ENCODE results near the gene RHOBTB1. TPM values are rescaled to one million over a fixed set of nuclear protein-coding genes. Genes with fewer than 3 reads are reported as not detected.

The RHOBTB1 gene
- total RNA-seq, 1 experiment from 2014 or later = 2.5 TPM

DNA sequence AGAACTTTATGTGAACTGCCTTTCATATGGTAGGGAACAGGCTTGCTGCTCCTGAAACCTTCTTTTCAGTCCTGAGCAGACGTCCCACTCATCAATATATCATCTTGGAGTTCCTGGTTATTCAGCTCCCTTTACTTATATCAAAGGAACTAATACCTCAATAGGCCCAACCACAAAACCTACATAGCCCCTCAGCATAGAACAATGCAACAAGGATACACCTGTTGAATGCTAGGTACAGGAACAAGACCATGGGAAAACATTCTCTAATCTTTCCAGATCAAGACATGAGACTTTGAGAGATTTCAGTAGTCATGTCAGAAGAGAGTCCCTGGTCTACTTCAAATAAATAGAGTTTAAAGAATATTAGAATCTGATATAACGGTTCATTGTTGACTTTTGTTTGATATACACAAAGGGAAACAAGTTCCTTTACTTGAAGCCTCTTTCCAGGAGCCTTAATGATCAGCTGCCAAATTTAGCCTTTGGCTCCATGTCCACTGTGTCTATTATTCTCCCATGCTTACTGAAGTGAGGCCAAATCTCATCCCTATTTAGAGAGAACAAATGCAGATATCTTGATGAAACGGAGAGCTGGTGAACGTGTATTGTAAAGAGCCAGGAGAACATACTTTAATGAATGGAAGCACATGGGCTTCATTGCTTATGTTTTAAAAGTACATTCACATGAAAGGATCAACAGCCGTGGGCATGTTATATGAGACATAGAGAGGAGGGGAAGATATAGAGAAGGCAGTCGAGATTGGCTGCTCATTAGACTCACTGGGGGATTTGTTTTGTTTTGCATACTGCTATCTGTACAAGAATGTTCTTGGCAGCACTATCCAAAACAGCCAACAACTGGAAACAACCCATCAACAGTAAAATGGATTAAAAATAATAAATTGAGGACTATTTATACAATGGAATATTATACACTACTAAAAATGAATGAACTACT, 9.5 kb downstream of the RHOBTB1 start:
- Histone ChIP-seq H3K79me1 (ENCODE audit: insufficient read depth, low read depth, low read length, poor library complexity, severe bottlenecking) (no peaks in the 10 kb centered on the region), H3K4ac (ENCODE audit: low read depth, low read length) (no peak overlapping the region), H2BK120ac (ENCODE audit: low read depth, low read length, poor library complexity, severe bottlenecking) (no peak overlapping the region), H3K9me3 (ENCODE audit: control insufficient read depth, low read depth, low read length) (no peaks in the 10 kb centered on the region), H3K23ac (ENCODE audit: insufficient read length, low read depth, low read length) (no peak overlapping the region), H4K8ac (replicated peaks; ENCODE audit: insufficient read length, low read depth, low read length) (no peak overlapping the region), H2BK12ac (ENCODE audit: insufficient read length, low read depth, low read length) (no peak overlapping the region), H3K18ac (ENCODE audit: insufficient read length, low read depth, low read length) (no peak overlapping the region), H4K91ac (ENCODE audit: insufficient read length, low read depth, low read length) (no peak overlapping the region), H3T11ph (ENCODE audit: low read length) (no peak overlapping the region), H3K4me1 (ENCODE audit: insufficient read depth, low read length) (no peaks in the 10 kb centered on the region), H3K9ac (ENCODE audit: extremely low read depth, insufficient read length, low read length) (no peak overlapping the region), H2BK20ac (ENCODE audit: low read depth, low read length, poor library complexity, severe bottlenecking) (no peak overlapping the region), H2AK5ac (ENCODE audit: insufficient read length, low read length) (no peak overlapping the region), H3K14ac (ENCODE audit: insufficient read depth, low read length) (no peak overlapping the region), H3K56ac (ENCODE audit: insufficient read length, low read depth, low read length) (no peak overlapping the region), H2BK15ac (ENCODE audit: low read depth, low read length) (no peak overlapping the region), H3K27me3 (ENCODE audit: insufficient read depth, low read length) (no peaks in the 10 kb centered on the region), H2AFZ (ENCODE audit: low read length) (no peak overlapping the region), H3K27ac (ENCODE audit: insufficient read length, low read depth, low read length) (no peak overlapping the region), H3K23me2 (ENCODE audit: insufficient read length, low read depth, low read length, poor library complexity, severe bottlenecking) (no peaks in the 10 kb centered on the region), H2BK5ac (ENCODE audit: insufficient read length, low read length) (no peak overlapping the region), H3K79me2 (ENCODE audit: insufficient read depth, low read length) (no peaks in the 10 kb centered on the region), H4K20me1 (ENCODE audit: control insufficient read depth, insufficient read depth, insufficient read length) (no peaks in the 10 kb centered on the region), H4K5ac (ENCODE audit: insufficient read length, low read depth, low read length) (no peak overlapping the region), H3K4me2 (ENCODE audit: insufficient read depth, insufficient read length, low read length) (no peak overlapping the region)
- Mint-ChIP-seq H3K4me3 (no peak overlapping the region), H3K9me3 (no peaks in the 10 kb centered on the region), H3K36me3 (ENCODE audit: insufficient read depth in 1 of 3, low read depth in 3 of 3) (no peaks in the 10 kb centered on the region), H3K27ac (no peak overlapping the region), H3K27me3 (ENCODE audit: low read depth) (no peaks in the 10 kb centered on the region), H3K4me1 (peaks cover 0 to 2% of the 10 kb centered on the region in 2 experiments; a peak in 1 of 4 replicates)
- DNase-seq = no peak
- TF ChIP-seq, protein P1, sequence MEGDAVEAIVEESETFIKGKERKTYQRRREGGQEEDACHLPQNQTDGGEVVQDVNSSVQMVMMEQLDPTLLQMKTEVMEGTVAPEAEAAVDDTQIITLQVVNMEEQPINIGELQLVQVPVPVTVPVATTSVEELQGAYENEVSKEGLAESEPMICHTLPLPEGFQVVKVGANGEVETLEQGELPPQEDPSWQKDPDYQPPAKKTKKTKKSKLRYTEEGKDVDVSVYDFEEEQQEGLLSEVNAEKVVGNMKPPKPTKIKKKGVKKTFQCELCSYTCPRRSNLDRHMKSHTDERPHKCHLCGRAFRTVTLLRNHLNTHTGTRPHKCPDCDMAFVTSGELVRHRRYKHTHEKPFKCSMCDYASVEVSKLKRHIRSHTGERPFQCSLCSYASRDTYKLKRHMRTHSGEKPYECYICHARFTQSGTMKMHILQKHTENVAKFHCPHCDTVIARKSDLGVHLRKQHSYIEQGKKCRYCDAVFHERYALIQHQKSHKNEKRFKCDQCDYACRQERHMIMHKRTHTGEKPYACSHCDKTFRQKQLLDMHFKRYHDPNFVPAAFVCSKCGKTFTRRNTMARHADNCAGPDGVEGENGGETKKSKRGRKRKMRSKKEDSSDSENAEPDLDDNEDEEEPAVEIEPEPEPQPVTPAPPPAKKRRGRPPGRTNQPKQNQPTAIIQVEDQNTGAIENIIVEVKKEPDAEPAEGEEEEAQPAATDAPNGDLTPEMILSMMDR (conservative IDR thresholded peaks at IDR 0.05) = no peak
- WGBS (ENCODE audit: extremely low coverage, insufficient read length, low lambda C conversion rate) = no CpG with 5 or more reads among the region's 6 CpGs

Data from H9 (cell line).